ENCODE data around the gene LRRC3C.

Gene LRRC3C

DNA sequence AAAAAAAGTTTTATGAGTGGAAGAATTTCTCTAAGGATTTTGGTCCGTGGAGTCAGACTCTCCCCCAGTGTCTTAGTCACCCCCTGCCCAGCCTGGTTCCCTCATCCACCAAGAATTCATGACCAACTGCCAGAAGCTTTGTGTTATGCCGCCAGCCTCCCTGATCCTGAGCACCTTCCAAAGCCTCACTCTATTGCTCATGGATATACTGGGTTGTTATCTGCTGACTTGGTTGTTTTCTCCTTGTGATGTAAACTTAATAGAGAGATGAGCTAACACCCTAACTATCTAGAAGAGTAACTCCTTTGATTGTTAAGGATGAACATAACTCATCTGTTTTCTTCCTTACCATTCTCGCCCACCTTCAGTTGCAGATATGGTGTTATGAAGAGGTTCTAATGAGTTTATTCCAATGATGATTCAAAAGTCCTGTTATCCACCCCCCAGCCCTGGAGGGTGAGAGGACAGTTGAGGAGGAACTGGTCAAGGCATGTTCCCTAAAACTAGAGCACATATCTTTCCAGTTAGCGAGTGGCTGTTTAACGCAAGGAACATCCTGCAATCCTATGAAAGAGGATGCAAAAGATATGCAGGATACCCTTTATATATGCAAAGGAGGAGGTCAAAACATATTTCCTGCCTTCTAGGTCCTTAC is 51.6 kb downstream of the LRRC3C start:
- peak; percentile 72 for DNase-seq (ENCODE audit: low read depth)
- H3K4me3 ChIP-seq (ENCODE audit: low read depth, low read length), result no peak overlapping the region
- TF ChIP-seq CTCF (conservative IDR thresholded peaks at IDR 0.05; ENCODE audit: low read depth, low read length), result no peak

- peak overlapping the region; percentile 99 for H3K4me3 ChIP-seq (ENCODE audit: low read depth, low read length)
- TF ChIP-seq CTCF (conservative IDR thresholded peaks at IDR 0.05; ENCODE audit: low read depth, low read length), result peak; percentile 41
- DNase-seq (ENCODE audit: low read depth), result no peak
Measured at GRCh38 chr17:39979893-39980350, 52.4 kb downstream of the LRRC3C start.

DNA sequence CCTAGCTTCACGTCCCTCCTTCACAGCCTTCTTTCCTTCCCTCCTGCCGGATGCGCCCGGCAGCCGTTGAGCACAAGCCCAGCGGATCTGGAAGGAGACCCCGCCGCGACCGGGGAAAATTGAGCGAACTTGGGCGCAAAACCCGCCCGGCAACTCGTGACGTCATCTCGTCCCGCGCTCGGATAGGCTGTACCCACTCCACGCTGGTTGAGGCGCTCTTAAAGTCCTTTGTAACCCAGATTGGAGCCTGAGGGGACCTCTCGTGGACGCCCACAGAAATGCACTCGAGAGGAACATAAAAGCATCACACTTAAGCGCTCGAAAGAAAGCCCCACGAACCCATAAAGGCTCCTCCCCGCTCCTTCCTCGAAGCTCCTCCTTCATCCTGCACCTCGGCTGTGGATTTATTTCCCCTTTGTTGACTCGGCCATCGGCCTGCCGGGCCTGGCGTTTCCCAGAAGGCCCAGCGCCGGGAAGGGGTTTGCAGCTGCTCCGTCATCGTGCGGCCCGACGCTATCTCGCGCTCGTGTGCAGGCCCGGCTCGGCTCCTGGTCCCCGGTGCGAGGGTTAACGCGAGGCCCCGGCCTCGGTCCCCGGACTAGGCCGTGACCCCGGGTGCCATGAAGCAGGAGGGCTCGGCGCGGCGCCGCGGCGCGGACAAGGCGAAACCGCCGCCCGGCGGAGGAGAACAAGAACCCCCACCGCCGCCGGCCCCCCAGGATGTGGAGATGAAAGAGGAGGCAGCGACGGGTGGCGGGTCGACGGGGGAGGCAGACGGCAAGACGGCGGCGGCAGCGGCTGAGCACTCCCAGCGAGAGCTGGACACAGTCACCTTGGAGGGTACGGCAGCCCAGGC is 53.0 kb downstream of the LRRC3C start, which contains the start of gene PSMD3:
TSS of gene PSMD3 (plus strand) at position 457 of the 856 bp plus-strand sequence. CDS start at position 621, 164 bp downstream.
- peak; percentile 87 for TF ChIP-seq CTCF (conservative IDR thresholded peaks at IDR 0.05; ENCODE audit: low read depth, low read length)
- peak within 1 kb of the TSS; percentile 99 for H3K4me3 ChIP-seq (ENCODE audit: low read depth, low read length)
- DNase-seq (ENCODE audit: low read depth), result peak; percentile 100

DNA sequence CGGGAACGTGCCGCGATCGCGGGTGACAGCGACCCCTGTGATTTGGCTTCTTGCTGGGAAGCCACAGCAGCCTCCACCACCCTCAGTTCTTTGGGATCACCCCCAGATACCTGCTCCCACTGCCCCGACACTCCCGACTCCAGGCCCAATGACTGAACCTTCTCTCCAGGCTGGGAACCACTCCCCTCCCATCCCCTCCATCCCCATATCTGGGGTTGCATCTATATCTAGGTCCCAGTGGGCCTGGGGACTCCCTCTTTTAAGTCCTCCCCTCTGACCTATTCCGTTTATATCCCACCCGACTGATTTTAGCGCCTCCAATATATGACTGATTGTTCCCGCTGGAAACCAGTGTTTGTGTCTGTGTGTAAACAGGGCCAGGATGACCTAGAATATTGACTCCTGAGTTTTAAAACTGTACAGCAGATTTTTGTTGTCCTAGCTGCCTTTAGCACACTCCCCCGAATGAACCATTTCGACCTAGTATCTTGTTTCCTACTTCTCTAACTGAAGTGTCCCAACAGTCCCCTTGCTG is 53.7 kb downstream of the LRRC3C start:
- peak; percentile 13 for DNase-seq (ENCODE audit: low read depth)
- no peak for TF ChIP-seq CTCF (conservative IDR thresholded peaks at IDR 0.05; ENCODE audit: low read depth, low read length)
- H3K4me3 ChIP-seq (ENCODE audit: low read depth, low read length), result peak overlapping the region; percentile 99

- no peak for TF ChIP-seq CTCF (conservative IDR thresholded peaks at IDR 0.05; ENCODE audit: low read depth, low read length)
- H3K4me3 ChIP-seq (ENCODE audit: low read depth, low read length), result peak overlapping the region; percentile 99
- DNase-seq (ENCODE audit: low read depth), result peak; percentile 6
Measured at GRCh38 chr17:39981766-39982375, 54.3 kb downstream of the LRRC3C start.

- TF ChIP-seq CTCF (conservative IDR thresholded peaks at IDR 0.05; ENCODE audit: low read depth, low read length), result no peak
Measured at GRCh38 chr17:39988206-39988810, 60.8 kb downstream of the LRRC3C start.

More at GRCh38 chr17:39988206-39988810, 60.8 kb downstream of the LRRC3C start:
- DNase-seq (ENCODE audit: low read depth), result no peak
- H3K4me3 ChIP-seq (ENCODE audit: low read depth, low read length), result no peak overlapping the region
